ENCODE measurements around the gene CLDN19.

CLDN19 gene

GRCh38 chr1:42761567-42761966 is 21.5 kb upstream of the CLDN19 start:
- TF ChIP-seq CTCF (IDR thresholded peaks at IDR 0.05; ENCODE audit: low read depth, low read length, poor library complexity, severe bottlenecking): no peak
- TF ChIP-seq EZH2phosphoT487 (IDR thresholded peaks at IDR 0.05; ENCODE audit: borderline replicate concordance, low read length): no peak
- no peak overlapping the region for H3K4me3 ChIP-seq (ENCODE audit: low read length)
- H4K20me1 ChIP-seq (ENCODE audit: control insufficient read depth, insufficient read depth, low read depth, low read length): peaks cover 12% of the 10 kb centered on the region; the same call in 1 of the 2 replicates
- H3K9me2 ChIP-seq (replicated peaks; ENCODE audit: control insufficient read depth, low read length): no peaks in the 10 kb centered on the region
- H3K4me2 ChIP-seq (ENCODE audit: low read length): no peak overlapping the region
- H3K27me3 ChIP-seq (ENCODE audit: control insufficient read depth, low read length): no peaks in the 10 kb centered on the region
- peaks cover 25% of the 10 kb centered on the region for H3K4me1 ChIP-seq (ENCODE audit: control insufficient read depth, low read length)
- H3K36me3 ChIP-seq (ENCODE audit: control insufficient read depth, low read length): peaks cover 42% of the 10 kb centered on the region
- no peak overlapping the region for H3K27ac ChIP-seq (ENCODE audit: low read depth, low read length)
- H3F3A ChIP-seq (ENCODE audit: control insufficient read depth, insufficient read depth): peaks cover 2% of the 10 kb centered on the region; the same call in 1 of the 2 replicates
- H3K9me3 ChIP-seq (ENCODE audit: control insufficient read depth, insufficient read depth, low read length): no peaks in the 10 kb centered on the region
- H3K79me2 ChIP-seq (ENCODE audit: control insufficient read depth, low read length): peaks cover 37% of the 10 kb centered on the region

GRCh38 chr1:42759114-42759513 is 19.1 kb upstream of the CLDN19 start:
- H3K9me3 ChIP-seq (ENCODE audit: control insufficient read depth, insufficient read depth, low read length): no peaks in the 10 kb centered on the region
- H3K9me2 ChIP-seq (replicated peaks; ENCODE audit: control insufficient read depth, low read length): no peaks in the 10 kb centered on the region
- H3K27me3 ChIP-seq (ENCODE audit: control insufficient read depth, low read length): no peaks in the 10 kb centered on the region
- H3K4me1 ChIP-seq (ENCODE audit: control insufficient read depth, low read length): peaks cover 9% of the 10 kb centered on the region; the same call in 1 of the 2 replicates
- H3F3A ChIP-seq (ENCODE audit: control insufficient read depth, insufficient read depth): no peaks in the 10 kb centered on the region
- no peak overlapping the region for H3K4me3 ChIP-seq (ENCODE audit: low read length)
- peaks cover 13% of the 10 kb centered on the region for H3K79me2 ChIP-seq (ENCODE audit: control insufficient read depth, low read length)
- TF ChIP-seq CTCF (IDR thresholded peaks at IDR 0.05; ENCODE audit: low read depth, low read length, poor library complexity, severe bottlenecking) (no peak), EZH2phosphoT487 (IDR thresholded peaks at IDR 0.05; ENCODE audit: borderline replicate concordance, low read length) (no peak)
- H3K27ac ChIP-seq (ENCODE audit: low read depth, low read length): no peak overlapping the region
- H3K36me3 ChIP-seq (ENCODE audit: control insufficient read depth, low read length): peaks cover 64% of the 10 kb centered on the region
- no peaks in the 10 kb centered on the region for H4K20me1 ChIP-seq (ENCODE audit: control insufficient read depth, insufficient read depth, low read depth, low read length)
- H3K4me2 ChIP-seq (ENCODE audit: low read length): no peak overlapping the region

GRCh38 chr1:42758641-42759040 is 18.6 kb upstream of the CLDN19 start:
- peaks cover 9% of the 10 kb centered on the region; the same call in 1 of the 2 replicates for H3K4me1 ChIP-seq (ENCODE audit: control insufficient read depth, low read length)
- H3K4me2 ChIP-seq (ENCODE audit: low read length): no peak overlapping the region
- peaks cover 65% of the 10 kb centered on the region for H3K36me3 ChIP-seq (ENCODE audit: control insufficient read depth, low read length)
- H3F3A ChIP-seq (ENCODE audit: control insufficient read depth, insufficient read depth): no peaks in the 10 kb centered on the region
- H3K4me3 ChIP-seq (ENCODE audit: low read length): no peak overlapping the region
- H4K20me1 ChIP-seq (ENCODE audit: control insufficient read depth, insufficient read depth, low read depth, low read length): no peaks in the 10 kb centered on the region
- H3K27ac ChIP-seq (ENCODE audit: low read depth, low read length): no peak overlapping the region
- H3K27me3 ChIP-seq (ENCODE audit: control insufficient read depth, low read length): no peaks in the 10 kb centered on the region
- H3K9me2 ChIP-seq (replicated peaks; ENCODE audit: control insufficient read depth, low read length): no peaks in the 10 kb centered on the region
- TF ChIP-seq EZH2phosphoT487 (IDR thresholded peaks at IDR 0.05; ENCODE audit: borderline replicate concordance, low read length) (no peak), CTCF (IDR thresholded peaks at IDR 0.05; ENCODE audit: low read depth, low read length, poor library complexity, severe bottlenecking) (no peak)
- H3K9me3 ChIP-seq (ENCODE audit: control insufficient read depth, insufficient read depth, low read length): no peaks in the 10 kb centered on the region
- peaks cover 8% of the 10 kb centered on the region for H3K79me2 ChIP-seq (ENCODE audit: control insufficient read depth, low read length)

Measured in DOHH2 (cell line).